ENCODE data around the gene TOP3B.
A peak's percentile ranks its signal among the peaks of the same experiment; 100 is the strongest.

The TOP3B gene

DNA sequence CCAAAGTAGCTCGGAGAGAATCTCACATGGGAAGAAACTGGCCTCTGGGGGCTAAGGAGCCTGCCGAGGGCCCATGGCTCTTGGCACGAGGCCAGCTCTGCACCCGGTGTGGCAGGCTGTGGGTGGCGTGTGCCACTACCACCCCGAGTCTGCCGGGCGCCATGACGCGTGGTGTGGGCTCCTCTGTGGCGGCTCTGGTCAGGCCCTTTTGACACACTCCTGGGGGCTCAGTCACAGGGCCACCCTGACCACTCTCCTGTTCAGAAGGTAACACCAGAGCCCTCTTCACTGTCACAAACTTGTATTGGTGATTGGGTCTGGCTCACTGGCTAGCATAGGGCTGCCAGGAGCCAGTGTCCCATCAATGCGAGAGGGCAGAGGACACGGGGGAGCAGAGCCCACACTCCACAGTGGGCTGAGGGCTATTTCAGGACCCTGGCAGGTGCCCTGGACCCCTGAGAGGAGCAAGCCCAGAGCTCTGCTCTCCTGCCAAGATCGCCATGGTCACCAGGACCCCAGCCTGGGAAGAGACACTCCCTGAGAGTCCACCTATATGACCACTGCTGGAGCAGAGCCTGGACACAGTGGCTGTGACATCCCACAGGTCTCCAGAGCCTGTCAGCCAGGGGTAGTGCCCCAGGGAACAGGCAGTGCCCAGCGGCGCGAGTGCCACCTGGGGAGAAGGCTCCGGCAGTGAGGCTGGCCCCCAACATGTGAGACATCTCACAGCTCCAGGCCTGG, 21.3 kb downstream of the TOP3B start:
- Histone ChIP-seq H2AFZ (ENCODE audit: low read depth, low read length) (no peak overlapping the region), H2BK12ac (ENCODE audit: low read length in 2 of 2) (no peak overlapping the region), H3K14ac (ENCODE audit: low read length in 2 of 2) (no peak overlapping the region), H3K36me3 (ENCODE audit: control insufficient read depth in 1 of 2, insufficient read depth in 2 of 2, low read depth in 1 of 2, low read length in 2 of 2) (peaks cover 76 to 81% of the 10 kb centered on the region in 2 experiments), H3K18ac (ENCODE audit: low read depth in 1 of 2, low read length in 2 of 2) (no peak overlapping the region), H3K27ac (ENCODE audit: low read length, poor library complexity, severe bottlenecking) (no peak overlapping the region), H2BK15ac (ENCODE audit: low read depth, poor library complexity, severe bottlenecking) (no peak overlapping the region), H2AK5ac (ENCODE audit: low read length, severe bottlenecking) (no peak overlapping the region), H3K4me1 (ENCODE audit: control insufficient read depth, insufficient read depth, low read depth, low read length) (peaks cover 14% of the 10 kb centered on the region), H4K8ac (ENCODE audit: low read length) (no peak overlapping the region), H2BK120ac (ENCODE audit: low read depth, low read length) (no peak overlapping the region), H3K9ac (ENCODE audit: low read length) (peak overlapping the region; percentile 45), H3K4me2 (ENCODE audit: low read length, poor library complexity, severe bottlenecking) (no peak overlapping the region), H3K4me3 (ENCODE audit: insufficient read depth in 1 of 2, low read depth in 1 of 2, low read length in 2 of 2) (no peak overlapping the region), H3K79me1 (replicated peaks; ENCODE audit: low read length, poor library complexity, severe bottlenecking) (peaks cover 5% of the 10 kb centered on the region), H4K91ac (ENCODE audit: low read length) (no peak overlapping the region), H3K27me3 (ENCODE audit: control insufficient read depth in 1 of 2, insufficient read depth in 1 of 2, low read length in 2 of 2) (no peaks in the 10 kb centered on the region), H2BK5ac (ENCODE audit: low read depth, low read length, poor library complexity, severe bottlenecking) (no peak overlapping the region), H3K23ac (ENCODE audit: low read length in 2 of 2) (no peak overlapping the region), H3K4ac (ENCODE audit: low read depth in 1 of 2, low read length in 2 of 2) (no peak overlapping the region), H3K9me3 (ENCODE audit: control insufficient read depth, low read length) (no peaks in the 10 kb centered on the region)
- 97% methylated on average over 18 of the region's 18 CpGs for WGBS
- DNase-seq, result no peak

DNA sequence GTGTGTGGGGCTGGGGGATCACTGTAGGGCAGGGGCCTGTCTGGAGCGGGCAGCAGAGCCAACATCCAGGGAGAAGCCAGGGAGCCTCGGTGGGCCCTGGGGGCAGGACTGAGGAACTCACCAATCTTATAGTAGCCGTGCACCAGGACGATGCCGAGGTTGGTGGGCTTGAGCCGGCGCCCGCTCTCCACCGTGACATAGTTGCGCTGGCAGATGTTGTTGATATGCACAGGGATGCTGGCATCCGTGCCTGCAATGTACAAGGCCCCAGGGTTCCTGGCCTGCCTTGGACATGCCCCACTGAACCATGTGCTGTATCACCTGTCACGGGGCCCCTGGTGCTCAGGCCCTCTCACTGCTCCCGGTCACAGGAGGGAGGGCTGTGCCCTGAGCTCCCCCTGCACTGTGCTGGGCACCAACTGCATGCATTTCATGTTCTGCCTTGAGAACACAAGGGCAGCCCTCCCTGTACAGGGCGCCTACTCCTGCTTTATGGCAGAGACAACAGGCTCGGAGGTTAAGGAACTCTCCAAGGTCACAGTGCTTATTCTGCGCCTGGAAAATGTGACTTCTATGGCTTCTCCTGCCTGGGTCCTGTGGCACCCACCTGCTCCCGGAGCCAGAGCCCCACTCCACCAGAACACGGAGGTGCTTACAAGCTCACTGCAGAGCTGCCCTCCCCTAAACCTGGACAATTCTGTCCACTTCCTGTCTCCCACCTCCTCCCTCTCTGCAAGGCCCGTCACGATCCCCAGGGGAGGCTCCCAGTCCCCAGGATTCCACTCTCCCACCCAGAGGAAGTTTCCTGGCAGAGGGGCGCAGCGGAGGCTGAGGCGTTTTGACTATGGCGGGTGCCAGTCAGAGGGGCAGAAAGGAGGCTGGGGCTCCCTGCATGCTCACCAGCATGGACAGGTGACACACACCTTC, 22.1 kb downstream of the TOP3B start:
- Histone ChIP-seq H4K8ac (ENCODE audit: low read length) (no peak overlapping the region), H3K27me3 (ENCODE audit: control insufficient read depth in 1 of 2, insufficient read depth in 1 of 2, low read length in 2 of 2) (no peaks in the 10 kb centered on the region), H3K23ac (ENCODE audit: low read length in 2 of 2) (no peak overlapping the region), H3K9me3 (ENCODE audit: control insufficient read depth, low read length) (no peaks in the 10 kb centered on the region), H3K4me1 (ENCODE audit: control insufficient read depth, insufficient read depth, low read depth, low read length) (peaks cover 14% of the 10 kb centered on the region), H2AFZ (ENCODE audit: low read depth, low read length) (no peak overlapping the region), H2AK5ac (ENCODE audit: low read length, severe bottlenecking) (no peak overlapping the region), H3K18ac (ENCODE audit: low read depth in 1 of 2, low read length in 2 of 2) (no peak overlapping the region), H2BK12ac (ENCODE audit: low read length in 2 of 2) (no peak overlapping the region), H3K4ac (ENCODE audit: low read depth in 1 of 2, low read length in 2 of 2) (no peak overlapping the region), H3K27ac (ENCODE audit: low read length, poor library complexity, severe bottlenecking) (no peak overlapping the region), H3K4me3 (ENCODE audit: insufficient read depth in 1 of 2, low read depth in 1 of 2, low read length in 2 of 2) (no peak overlapping the region), H4K91ac (ENCODE audit: low read length) (no peak overlapping the region), H3K9ac (ENCODE audit: low read length) (no peak overlapping the region), H3K4me2 (ENCODE audit: low read length, poor library complexity, severe bottlenecking) (no peak overlapping the region), H3K36me3 (ENCODE audit: control insufficient read depth in 1 of 2, insufficient read depth in 2 of 2, low read depth in 1 of 2, low read length in 2 of 2) (peaks cover 68 to 74% of the 10 kb centered on the region in 2 experiments), H3K14ac (ENCODE audit: low read length in 2 of 2) (no peak overlapping the region), H2BK5ac (ENCODE audit: low read depth, low read length, poor library complexity, severe bottlenecking) (no peak overlapping the region), H2BK120ac (ENCODE audit: low read depth, low read length) (no peak overlapping the region), H3K79me1 (replicated peaks; ENCODE audit: low read length, poor library complexity, severe bottlenecking) (peaks cover 5% of the 10 kb centered on the region), H2BK15ac (ENCODE audit: low read depth, poor library complexity, severe bottlenecking) (no peak overlapping the region)
- DNase-seq, result no peak
- WGBS, result 94% methylated on average over 24 of the region's 24 CpGs

DNA sequence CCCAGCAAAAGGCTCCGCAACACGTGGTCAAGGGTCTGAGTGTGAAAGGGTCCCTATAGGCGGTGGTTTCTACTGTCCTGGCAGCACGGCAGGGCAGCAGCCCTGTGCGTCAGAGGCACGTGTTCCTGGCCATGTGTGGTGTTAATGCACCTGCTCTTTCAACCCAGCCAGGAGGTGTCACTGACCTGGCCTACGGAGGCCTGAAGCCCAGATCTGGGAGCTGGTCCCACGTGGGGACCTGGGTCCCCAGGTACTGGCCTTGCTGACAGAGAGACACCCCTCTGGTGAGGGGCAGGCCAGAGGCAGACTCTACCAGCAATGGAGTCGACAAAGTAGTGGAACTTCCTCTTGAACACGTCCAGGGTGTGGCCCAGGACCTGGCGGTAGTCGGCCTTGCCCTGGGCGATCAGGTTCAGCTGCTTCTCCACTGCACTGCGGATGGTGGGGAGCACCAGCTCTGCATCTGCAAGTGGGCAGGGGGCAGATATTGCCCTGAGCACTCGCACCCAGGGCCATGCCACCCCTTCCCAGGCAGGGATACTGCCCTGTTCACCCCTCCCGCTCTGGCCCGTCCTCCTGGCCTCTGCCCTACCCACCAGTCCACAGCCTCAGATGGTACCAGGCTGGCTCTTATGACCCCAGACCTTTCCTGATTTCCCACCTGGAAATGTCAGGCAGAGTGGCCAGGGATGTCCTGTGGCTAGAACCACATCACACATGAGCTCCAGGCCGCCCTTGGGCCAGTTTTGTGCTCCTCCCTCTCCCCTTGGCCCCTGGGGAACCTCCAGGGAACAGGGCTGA, 23.1 kb downstream of the TOP3B start:
- no peak overlapping the region for H2BK15ac ChIP-seq (ENCODE audit: low read depth, poor library complexity, severe bottlenecking)
- peaks cover 14% of the 10 kb centered on the region for H3K4me1 ChIP-seq (ENCODE audit: control insufficient read depth, insufficient read depth, low read depth, low read length)
- 97% methylated on average over 18 of the region's 18 CpGs for WGBS
- peaks cover 5% of the 10 kb centered on the region for H3K79me1 ChIP-seq (replicated peaks; ENCODE audit: low read length, poor library complexity, severe bottlenecking)
- no peak overlapping the region for H2AK5ac ChIP-seq (ENCODE audit: low read length, severe bottlenecking)
- H3K36me3 ChIP-seq (ENCODE audit: control insufficient read depth in 1 of 2, insufficient read depth in 2 of 2, low read depth in 1 of 2, low read length in 2 of 2), result peaks cover 59 to 66% of the 10 kb centered on the region in 2 experiments
- H3K4me3 ChIP-seq (ENCODE audit: insufficient read depth in 1 of 2, low read depth in 1 of 2, low read length in 2 of 2), result no peak overlapping the region
- no peak overlapping the region for H3K27ac ChIP-seq (ENCODE audit: low read length, poor library complexity, severe bottlenecking)
- H3K4ac ChIP-seq (ENCODE audit: low read depth in 1 of 2, low read length in 2 of 2), result no peak overlapping the region
- H2BK12ac ChIP-seq (ENCODE audit: low read length in 2 of 2), result no peak overlapping the region
- H2AFZ ChIP-seq (ENCODE audit: low read depth, low read length), result no peak overlapping the region
- H4K91ac ChIP-seq (ENCODE audit: low read length), result peak overlapping the region; percentile 28
- no peak overlapping the region for H3K4me2 ChIP-seq (ENCODE audit: low read length, poor library complexity, severe bottlenecking)
- H3K27me3 ChIP-seq (ENCODE audit: control insufficient read depth in 1 of 2, insufficient read depth in 1 of 2, low read length in 2 of 2), result no peaks in the 10 kb centered on the region
- H3K14ac ChIP-seq (ENCODE audit: low read length in 2 of 2), result no peak overlapping the region
- no peak overlapping the region for H2BK5ac ChIP-seq (ENCODE audit: low read depth, low read length, poor library complexity, severe bottlenecking)
- H3K23ac ChIP-seq (ENCODE audit: low read length in 2 of 2), result no peak overlapping the region
- H2BK120ac ChIP-seq (ENCODE audit: low read depth, low read length), result no peak overlapping the region
- no peak overlapping the region for H4K8ac ChIP-seq (ENCODE audit: low read length)
- H3K9me3 ChIP-seq (ENCODE audit: control insufficient read depth, low read length), result no peaks in the 10 kb centered on the region
- no peak overlapping the region for H3K18ac ChIP-seq (ENCODE audit: low read depth in 1 of 2, low read length in 2 of 2)
- DNase-seq, result no peak
- no peak overlapping the region for H3K9ac ChIP-seq (ENCODE audit: low read length)

All from mesenchymal stem cell (in vitro differentiated cells and primary cell).